Prostate gland (tissue), 2 donors: ENCODE results near the gene BICD1. TPM values are rescaled to one million over a fixed set of nuclear protein-coding genes. Genes with fewer than 3 reads are reported as not detected.

Experiments
- DNase-seq: peaks from one replicate; pipeline ENCODE4 v3.0.0-alpha.2; 2019; ENCODE audit warnings: low spot score
- H3K27ac ChIP-seq, 2 donors: fragments of 200-600 bp; sonication (generic); 2 replicates each; pipeline ENCODE4 v1.5.1; 2017 to 2019
- H3K27me3 ChIP-seq: fragments of 200-600 bp; sonication (generic); replicated peaks from 2 replicates; pipeline ENCODE4 v1.5.1; 2019; ENCODE audit not compliant: insufficient read depth
- H3K36me3 ChIP-seq, 2 donors: fragments of 200-600 bp; sonication (generic); 1 replicate in 1 of 2; 2 replicates in 1 of 2; pipeline versions ENCODE4 v1.5.1 to v1.8.1; 2017 to 2019
- H3K4me1 ChIP-seq: fragments of 200-600 bp; sonication (generic); replicated peaks from 2 replicates; pipeline ENCODE4 v1.5.1; 2019
- H3K4me3 ChIP-seq, 2 donors: fragments of 200-600 bp; sonication (generic); 2 replicates each; pipeline ENCODE4 v1.5.1; 2017 to 2019
- H3K9me3 ChIP-seq: fragments of 200-600 bp; sonication (generic); 2 replicates; pipeline ENCODE4 v1.5.1; 2017
- CTCF ChIP-seq, 4 experiments: fragments of 200-600 bp in 2 of 4; fragments of 450-650 bp in 2 of 4; sonication (generic) in 2 of 4; IDR thresholded peaks; 1 replicate in 3 of 4; 2 replicates in 1 of 4; pipeline ENCODE4 v1.5.1; 2016 to 2019; ENCODE audit warnings: antibody characterized with exemption in 4 of 4, mild to moderate bottlenecking in 2 of 4, moderate library complexity in 2 of 4
- POLR2A ChIP-seq: fragments of 450-650 bp; IDR thresholded peaks from one replicate; pipeline ENCODE4 v1.6.1; 2016; ENCODE audit warnings: antibody characterized with exemption, mild to moderate bottlenecking
- POLR2AphosphoS5 ChIP-seq: sonication (generic); formaldehyde crosslinking; IDR thresholded peaks from one replicate; pipeline ENCODE4 v1.6.1; 2017; ENCODE audit warnings: antibody characterized with exemption
- WGBS: methylation state at CpG from one replicate; pipeline ENCODE4 v1.1.5; 2018; 5-methylcytosine and 5-hydroxymethylcytosine counted together
- intact Hi-C: fragments of 100-400 bp; cut with DNase I; formaldehyde crosslinking; loops from one replicate; pipeline ENCODE4 v1.14.2; 2022
- total RNA-seq, 2 donors: library from RNA; depleted of rRNA; stranded (reverse); fragments of >200 nt; gene quantifications; one replicate each; pipeline ENCODE4 v1.1.0, GENCODE V29; 2016

The BICD1 gene
- total RNA-seq, 2 donors from 2014 or later: 8.6 to 26.2 TPM

GRCh38 chr12:32069071-32069470 is 37.6 kb upstream of the BICD1 start:
- intact Hi-C loops: no loop called here
- H3K9me3 ChIP-seq: no peaks in the 10 kb centered on the region

GRCh38 chr12:32069731-32070130 is 36.9 kb upstream of the BICD1 start:
- H3K9me3 ChIP-seq: no peaks in the 10 kb centered on the region
- H3K4me3 ChIP-seq: no peak overlapping the region
- no peaks in the 10 kb centered on the region for H3K36me3 ChIP-seq
- H3K27me3 ChIP-seq: no peaks in the 10 kb centered on the region
- H3K27ac ChIP-seq: no peak overlapping the region
- TF ChIP-seq CTCF (IDR thresholded peaks at IDR 0.05) (no peak), POLR2AphosphoS5 (no peak), POLR2A (no peak)
- intact Hi-C loops: no loop called here
- 96% methylated on average over 5 of the region's 5 CpGs for WGBS
- H3K4me1 ChIP-seq: no peaks in the 10 kb centered on the region
- no peak for DNase-seq

More at GRCh38 chr12:32069071-32069470, 37.6 kb upstream of the BICD1 start:
- DNase-seq: no peak
- Histone ChIP-seq H3K4me1 (no peaks in the 10 kb centered on the region), H3K27me3 (no peaks in the 10 kb centered on the region), H3K4me3 (no peak overlapping the region), H3K27ac (no peak overlapping the region), H3K36me3 (no peaks in the 10 kb centered on the region)
- no peak for TF ChIP-seq POLR2A
- no peak for TF ChIP-seq CTCF (IDR thresholded peaks at IDR 0.05)
- no peak for TF ChIP-seq POLR2AphosphoS5
- WGBS: 34% methylated on average over 3 of the region's 3 CpGs

GRCh38 chr12:32070370-32070769 is 36.3 kb upstream of the BICD1 start:
- no peaks in the 10 kb centered on the region for H3K36me3 ChIP-seq
- no peaks in the 10 kb centered on the region for H3K4me1 ChIP-seq
- intact Hi-C loops: no loop called here
- no peaks in the 10 kb centered on the region for H3K27me3 ChIP-seq
- no peak for DNase-seq
- H3K27ac ChIP-seq: no peak overlapping the region
- no peaks in the 10 kb centered on the region for H3K9me3 ChIP-seq
- no peak for TF ChIP-seq CTCF (IDR thresholded peaks at IDR 0.05)
- no peak for TF ChIP-seq POLR2AphosphoS5
- no peak for TF ChIP-seq POLR2A
- 0% methylated on average over 1 of the region's 1 CpG for WGBS
- H3K4me3 ChIP-seq: no peak overlapping the region

- no peaks in the 10 kb centered on the region for H3K9me3 ChIP-seq
- TF ChIP-seq POLR2A: no peak
- TF ChIP-seq POLR2AphosphoS5: no peak
- TF ChIP-seq CTCF (IDR thresholded peaks at IDR 0.05): no peak
- no peak for DNase-seq
- H3K27ac ChIP-seq: no peak overlapping the region
- 73% methylated on average over 6 of the region's 6 CpGs for WGBS
- intact Hi-C loops: no loop called here
- H3K4me3 ChIP-seq: no peak overlapping the region
- H3K27me3 ChIP-seq: no peaks in the 10 kb centered on the region
- H3K36me3 ChIP-seq: no peaks in the 10 kb centered on the region
- no peaks in the 10 kb centered on the region for H3K4me1 ChIP-seq
These were observed 34.5 kb upstream of the BICD1 start for GRCh38 chr12:32072102-32072501.

DNA sequence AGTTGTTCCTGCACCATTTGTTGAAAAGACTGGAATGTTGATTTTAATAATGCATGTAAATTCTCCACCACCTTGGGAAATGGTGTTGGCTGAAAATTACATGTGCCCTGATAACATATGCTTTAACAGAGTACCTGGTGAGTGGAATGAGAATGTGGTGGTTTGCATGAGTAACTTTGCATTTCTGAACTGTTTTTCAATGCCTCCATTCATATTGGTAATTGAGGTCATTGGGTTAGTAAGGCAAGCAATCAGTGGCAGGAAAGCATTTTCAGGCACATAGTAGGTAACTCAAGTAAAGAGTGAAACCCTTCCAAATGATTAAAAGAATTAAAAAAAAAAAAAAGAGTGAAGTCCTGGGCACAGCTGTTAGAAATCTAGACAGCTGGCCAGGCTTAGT is 32.2 kb upstream of the BICD1 start:
- no peaks in the 10 kb centered on the region for H3K36me3 ChIP-seq
- TF ChIP-seq POLR2AphosphoS5: no peak
- no peak for DNase-seq
- no peaks in the 10 kb centered on the region for H3K9me3 ChIP-seq
- H3K4me1 ChIP-seq: no peaks in the 10 kb centered on the region
- H3K4me3 ChIP-seq: no peak overlapping the region
- intact Hi-C loops: no loop called here
- no peaks in the 10 kb centered on the region for H3K27me3 ChIP-seq
- H3K27ac ChIP-seq: no peak overlapping the region
